A549 (cell line): Measurements from ENCODE around the gene MRAP2. TPM values are rescaled to one million over a fixed set of nuclear protein-coding genes. Genes with fewer than 3 reads are reported as not detected.
A peak's percentile ranks its signal among the peaks of the same experiment; 100 is the strongest.

Experiments
- ATAC-seq, 2 experiments: fragments of 200-7000 bp in 1 of 2; fragments of >200 bp in 1 of 2; cut with Nextera tagmentation in 1 of 2; cut with Tn5 transposase in 1 of 2; 3 replicates each; pipeline versions ENCODE4 v1.8.0 to v1.9.1; 2018 to 2020; ENCODE audit warnings: mild to moderate bottlenecking in 1 of 2, moderate library complexity in 1 of 2
- CTCF ChIA-PET: fragments of 300-600 bp; sonication (Branson Sonifier 250); formaldehyde crosslinking; extraction: SDS; loops from one replicate; lab custom pipeline; 2021; ENCODE audit warnings: antibody characterized with exemption, inconsistent platforms; lab: Yijun Ruan, JAX
- POLR2A ChIA-PET: fragments of 350-600 bp; formaldehyde crosslinking; extraction: SDS; loops from one replicate; lab custom pipeline; 2021; ENCODE audit warnings: antibody characterized with exemption, inconsistent platforms; lab: Yijun Ruan, JAX
- DNase-seq, 2 experiments: peaks; one replicate each; pipeline versions ENCODE4 v3.0.0 to v3.0.0-alpha.2; 2011 to 2016; ENCODE audit warnings: low read depth in 1 of 2, low spot score in 1 of 2
- FAIRE-seq: peaks from 2 replicates; lab custom pipeline; 2011; peaks lifted over from hg19 to GRCh38; lab: Jason Lieb, UNC
- H3K27ac ChIP-seq, 2 experiments: fragments of >200 bp; sonication (Bioruptor Twin); formaldehyde crosslinking; 3 replicates each; pipeline ENCODE4 v1.5.1; 2016 to 2017
- H3K4me1 ChIP-seq: fragments of >200 bp; sonication (Bioruptor Twin); formaldehyde crosslinking; 3 replicates; pipeline ENCODE4 v1.6.1; 2016
- H3K4me2 ChIP-seq: fragments of >200 bp; sonication (Bioruptor Twin); formaldehyde crosslinking; 3 replicates; pipeline ENCODE4 v1.6.1; 2016
- H3K4me3 ChIP-seq: fragments of >200 bp; sonication (Bioruptor Twin); formaldehyde crosslinking; 3 replicates; pipeline ENCODE4 v1.5.1; 2016
- H3K9me3 ChIP-seq: fragments of >200 bp; sonication (Bioruptor Twin); formaldehyde crosslinking; 3 replicates; pipeline ENCODE4 v1.6.1; 2016
- CBX2 ChIP-seq: fragments of 200-600 bp; sonication (generic); IDR thresholded peaks from 2 replicates; pipeline ENCODE4 v1.6.1; 2016; ENCODE audit warnings: low read depth, mild to moderate bottlenecking, borderline replicate concordance
- CHD4 ChIP-seq: fragments of 200-600 bp; sonication (generic); IDR thresholded peaks from 2 replicates; pipeline ENCODE4 v1.6.1; 2016; ENCODE audit warnings: antibody characterized with exemption, mild to moderate bottlenecking, borderline replicate concordance
- E2F6 ChIP-seq: IDR thresholded peaks from 2 replicates; pipeline ENCODE4 v1.6.1; 2012; ENCODE audit warnings: low read depth, borderline replicate concordance
- EHF ChIP-seq: fragments of 250-450 bp; sonication (Bioruptor Pico); IDR thresholded peaks from 2 replicates; pipeline ENCODE4 v1.5.0; 2020; ENCODE audit warnings: mild to moderate bottlenecking
- EHMT2 ChIP-seq: fragments of 200-600 bp; sonication (generic); IDR thresholded peaks from 2 replicates; pipeline ENCODE4 v1.6.1; 2016; ENCODE audit warnings: antibody characterized with exemption, low read depth, mild to moderate bottlenecking, moderate library complexity
- ELK1 ChIP-seq: fragments of 150-350 bp; IDR thresholded peaks from 2 replicates; pipeline ENCODE4 v1.6.1; 2014; ENCODE audit warnings: low read depth, mild to moderate bottlenecking, low read length
- ESRRA ChIP-seq: fragments of 150-350 bp; IDR thresholded peaks from 2 replicates; pipeline ENCODE4 v1.6.1; 2014; ENCODE audit warnings: mild to moderate bottlenecking, low read length, borderline replicate concordance
- HDAC2 ChIP-seq: fragments of 200-600 bp; sonication (generic); IDR thresholded peaks from 2 replicates; pipeline ENCODE4 v1.6.1; 2016
- HES2 ChIP-seq: fragments of >200 bp; sonication (Bioruptor Twin); formaldehyde crosslinking; IDR thresholded peaks from 2 replicates; pipeline ENCODE4 v1.6.1; 2016
- HOXA7 ChIP-seq: fragments of 250-450 bp; sonication (Bioruptor Pico); IDR thresholded peaks from 2 replicates; pipeline ENCODE4 v1.5.0; 2020; ENCODE audit warnings: mild to moderate bottlenecking, moderate library complexity
- HOXB5 ChIP-seq: fragments of 250-450 bp; sonication (Bioruptor Pico); IDR thresholded peaks from 2 replicates; pipeline ENCODE4 v1.5.0; 2020; ENCODE audit warnings: mild to moderate bottlenecking, moderate library complexity
- MAZ ChIP-seq: fragments of 150-350 bp; IDR thresholded peaks from 2 replicates; pipeline ENCODE4 v1.6.1; 2014; ENCODE audit warnings: antibody characterized with exemption, low read depth, low read length, borderline replicate concordance
- NR3C1 ChIP-seq: fragments of >200 bp; sonication (Bioruptor Twin); formaldehyde crosslinking; IDR thresholded peaks from 3 replicates; pipeline ENCODE4 v1.6.1; 2017
- POLR2AphosphoS2 ChIP-seq: conservative IDR thresholded peaks from 2 replicates; pipeline ENCODE4 v1.6.1; 2012; ENCODE audit warnings: low read length, improper control_type of control experiment, inconsistent platforms
- RFX5 ChIP-seq: fragments of 450-650 bp; IDR thresholded peaks from 2 replicates; pipeline ENCODE4 v1.7.1; 2014; ENCODE audit warnings: antibody characterized with exemption, mild to moderate bottlenecking, moderate library complexity
- SMC3 ChIP-seq: fragments of >200 bp; sonication (Bioruptor Twin); formaldehyde crosslinking; IDR thresholded peaks from 3 replicates; pipeline ENCODE4 v1.6.1; 2018; ENCODE audit warnings: inconsistent platforms
- TP53 ChIP-seq: fragments of 250-450 bp; sonication (Bioruptor Pico); IDR thresholded peaks from 2 replicates; pipeline ENCODE4 v1.5.0; 2021; ENCODE audit warnings: mild to moderate bottlenecking, moderate library complexity
- WGBS: methylation state at CpG from one replicate; pipeline ENCODE4 v1.1.6; 2017; ENCODE audit errors: missing lambda C conversion rate; 5-methylcytosine and 5-hydroxymethylcytosine counted together
- polyA minus RNA-seq: library from RNA; depleted of rRNA, polyadenylated mRNA; stranded (reverse); fragments of >200 nt; gene quantifications from 2 replicates; pipeline ENCODE4 v1.2.3, GENCODE V29; 2011; rRNA and poly(A)+ RNA removed
- polyA plus RNA-seq, 4 experiments: library from polyadenylated mRNA; depleted of rRNA in 3 of 4; stranded (reverse); fragments of >200 nt; fragmentation: RNase III in 1 of 4; extraction: RNeasy Plus Mini Kit Qiagen cat#74134 plus additional on column Dnase treatment in 1 of 4; gene quantifications; 2 replicates in 3 of 4; 3 replicates in 1 of 4; pipeline ENCODE4 v1.2.3, GENCODE V29; 2011 to 2017
- TF ChIP-seq, protein P1 (sequence below): IDR thresholded peaks from 2 replicates; pipeline ENCODE4 v1.6.1; 2012

The MRAP2 gene
- polyA plus RNA-seq (2011; rRNA removed) (2.2 and 2.3 TPM in 2 replicates), polyA plus RNA-seq (2017; fragmentation: RNase III; extraction: RNeasy Plus Mini Kit Qiagen cat#74134 plus additional on column Dnase treatment) (0.66 to 1.0 TPM (median 0.75 TPM) in 3 replicates), polyA minus RNA-seq (0.83 and 0.87 TPM in 2 replicates)
- polyA plus RNA-seq (2012; cell fraction: cytosol; rRNA removed) = 0.32 and 0.37 TPM in 2 replicates
- polyA plus RNA-seq (2012; cell fraction: nucleus; rRNA removed) = 0.12 and 0.43 TPM in 2 replicates

- Histone ChIP-seq H3K4me2 (peak within 1 kb of the TSS; percentile 96), H3K4me3 (peak within 1 kb of the TSS; percentile 78), H3K9me3 (no peaks in the 10 kb centered on the region), H3K27ac (peak within 1 kb of the TSS; percentile 69 to 86), H3K4me1 (no peaks in the 10 kb centered on the region; the same call in 2 of the 3 replicates)
- ChIA-PET POLR2A (interaction anchor here (1.0 kb wide), 1 partner anchor 10 kb away, joined by 3 read pairs; no protein-coding TSS in a partner anchor), CTCF (no interaction called here)
- DNase-seq = peak; percentile 7 to 10
- peak; percentile 87 to 91 for ATAC-seq
- TF ChIP-seq MAZ = no peak
- WGBS = 0% methylated on average over 8 of the region's 78 CpGs
- no peak for FAIRE-seq
These were observed at the start of gene MRAP2 for GRCh38 chr6:84033523-84034451. Gene MRAP2, plus strand, starts transcription at chr6:84033772. Its CDS starts 21,547 bp downstream, at chr6:84055319.

DNA sequence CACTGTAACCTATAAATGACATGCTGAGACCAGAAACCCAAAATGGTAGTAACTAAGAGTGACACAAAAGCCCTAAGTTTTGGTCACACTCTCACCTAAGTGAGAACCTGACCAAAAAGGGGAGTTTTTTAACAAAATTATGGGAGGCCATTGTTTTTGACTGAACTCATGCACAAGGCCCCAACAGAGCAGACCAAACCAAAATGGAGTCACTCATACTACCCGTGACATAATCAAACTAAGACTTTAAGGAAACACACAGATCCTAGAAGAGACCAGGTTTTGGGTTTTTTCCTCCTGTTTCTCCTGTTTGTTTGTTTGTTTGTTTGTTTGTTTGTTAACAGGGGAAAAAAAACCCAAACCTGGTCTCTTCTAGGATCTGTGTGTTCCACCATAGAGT lies 49.2 kb upstream of the MRAP2 start:
- ChIA-PET POLR2A (no interaction called here), CTCF (no interaction called here)
- no peak overlapping the region for H3K4me3 ChIP-seq
- ATAC-seq (no peak), DNase-seq (no peak), FAIRE-seq (no peak)
- TF ChIP-seq HDAC2 (no peak), TP53 (CRISPR knock-in tag) (no peak), NR3C1 (no peak), HOXB5 (CRISPR knock-in tag) (no peak), EHMT2 (no peak), CBX2 (no peak), POLR2AphosphoS2 (no peak), ELK1 (no peak), HES2 (no peak)
- H3K4me2 ChIP-seq = no peak overlapping the region
- H3K9me3 ChIP-seq = peaks cover 2% of the 10 kb centered on the region; the same call in 1 of the 3 replicates
- no peaks in the 10 kb centered on the region for H3K4me1 ChIP-seq
- no peak overlapping the region for H3K27ac ChIP-seq
- 91% methylated on average over 1 of the region's 1 CpG for WGBS

DNA sequence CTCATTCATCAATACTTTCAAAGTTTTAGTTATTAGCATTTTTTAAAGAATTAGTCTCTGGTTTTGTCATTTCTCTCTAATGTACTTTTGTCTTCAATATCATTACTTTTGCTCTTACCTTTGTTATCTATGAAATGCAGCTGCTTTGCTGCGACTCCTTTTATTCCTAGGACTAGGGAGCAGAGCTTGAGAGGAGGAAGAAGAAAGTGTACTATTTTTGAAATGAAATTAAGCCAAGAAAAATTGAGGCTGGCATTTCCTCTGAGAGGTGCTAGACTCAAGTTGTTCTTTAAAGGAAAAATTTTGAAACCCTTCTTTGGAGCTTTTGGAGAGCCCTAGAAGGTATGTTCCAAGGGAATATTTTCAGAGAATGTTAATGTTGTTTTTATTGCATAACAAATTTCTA lies 48.3 kb upstream of the MRAP2 start:
- Histone ChIP-seq H3K27ac (no peak overlapping the region), H3K4me3 (no peak overlapping the region), H3K4me1 (no peaks in the 10 kb centered on the region), H3K4me2 (no peak overlapping the region), H3K9me3 (peaks cover 2% of the 10 kb centered on the region; the same call in 1 of the 3 replicates)
- no peak for ATAC-seq
- no peak for TF ChIP-seq CHD4
- TF ChIP-seq NR3C1 = no peak
- no peak for TF ChIP-seq E2F6
- no peak for TF ChIP-seq HES2
- TF ChIP-seq, protein P1, sequence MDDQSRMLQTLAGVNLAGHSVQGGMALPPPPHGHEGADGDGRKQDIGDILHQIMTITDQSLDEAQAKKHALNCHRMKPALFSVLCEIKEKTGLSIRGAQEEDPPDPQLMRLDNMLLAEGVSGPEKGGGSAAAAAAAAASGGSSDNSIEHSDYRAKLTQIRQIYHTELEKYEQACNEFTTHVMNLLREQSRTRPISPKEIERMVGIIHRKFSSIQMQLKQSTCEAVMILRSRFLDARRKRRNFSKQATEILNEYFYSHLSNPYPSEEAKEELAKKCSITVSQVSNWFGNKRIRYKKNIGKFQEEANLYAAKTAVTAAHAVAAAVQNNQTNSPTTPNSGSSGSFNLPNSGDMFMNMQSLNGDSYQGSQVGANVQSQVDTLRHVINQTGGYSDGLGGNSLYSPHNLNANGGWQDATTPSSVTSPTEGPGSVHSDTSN = no peak
- no peak for TF ChIP-seq HOXA7
- TF ChIP-seq ELK1 = no peak
- TF ChIP-seq EHF (CRISPR knock-in tag) = no peak
- no peak for TF ChIP-seq ESRRA
- no peak for TF ChIP-seq SMC3
- TF ChIP-seq CBX2 = no peak
- TF ChIP-seq RFX5 = no peak
- 87% methylated on average over 1 of the region's 1 CpG for WGBS
- DNase-seq = no peak
- ChIA-PET CTCF (no interaction called here), POLR2A (no interaction called here)
- no peak for FAIRE-seq
